RWPE1 (cell line): ENCODE results near the gene SMIM24.
A peak's percentile ranks its signal among the peaks of the same experiment; 100 is the strongest.

Experiments
- CTCF ChIA-PET: fragments of 350-600 bp; sonication (Branson Sonifier 250); formaldehyde crosslinking; extraction: SDS; loops from one replicate; lab custom pipeline; 2021; lab: Yijun Ruan, JAX
- POLR2A ChIA-PET: fragments of 400-600 bp; formaldehyde crosslinking; extraction: SDS; loops from one replicate; lab custom pipeline; 2020; ENCODE audit warnings: antibody characterized with exemption; ENCODE audit not compliant: low non-redundant PET; lab: Yijun Ruan, JAX
- DNase-seq: peaks from one replicate; pipeline ENCODE4 v3.0.0; 2012; ENCODE audit warnings: low spot score
- H3K27ac ChIP-seq: fragments of 450-650 bp; 2 replicates; pipeline ENCODE4 v1.5.1; 2017
- CTCF ChIP-seq: fragments of 450-650 bp; conservative IDR thresholded peaks from 2 replicates; pipeline ENCODE4 v1.5.1; 2017; ENCODE audit warnings: low read depth, mild to moderate bottlenecking

SMIM24 gene

DNA sequence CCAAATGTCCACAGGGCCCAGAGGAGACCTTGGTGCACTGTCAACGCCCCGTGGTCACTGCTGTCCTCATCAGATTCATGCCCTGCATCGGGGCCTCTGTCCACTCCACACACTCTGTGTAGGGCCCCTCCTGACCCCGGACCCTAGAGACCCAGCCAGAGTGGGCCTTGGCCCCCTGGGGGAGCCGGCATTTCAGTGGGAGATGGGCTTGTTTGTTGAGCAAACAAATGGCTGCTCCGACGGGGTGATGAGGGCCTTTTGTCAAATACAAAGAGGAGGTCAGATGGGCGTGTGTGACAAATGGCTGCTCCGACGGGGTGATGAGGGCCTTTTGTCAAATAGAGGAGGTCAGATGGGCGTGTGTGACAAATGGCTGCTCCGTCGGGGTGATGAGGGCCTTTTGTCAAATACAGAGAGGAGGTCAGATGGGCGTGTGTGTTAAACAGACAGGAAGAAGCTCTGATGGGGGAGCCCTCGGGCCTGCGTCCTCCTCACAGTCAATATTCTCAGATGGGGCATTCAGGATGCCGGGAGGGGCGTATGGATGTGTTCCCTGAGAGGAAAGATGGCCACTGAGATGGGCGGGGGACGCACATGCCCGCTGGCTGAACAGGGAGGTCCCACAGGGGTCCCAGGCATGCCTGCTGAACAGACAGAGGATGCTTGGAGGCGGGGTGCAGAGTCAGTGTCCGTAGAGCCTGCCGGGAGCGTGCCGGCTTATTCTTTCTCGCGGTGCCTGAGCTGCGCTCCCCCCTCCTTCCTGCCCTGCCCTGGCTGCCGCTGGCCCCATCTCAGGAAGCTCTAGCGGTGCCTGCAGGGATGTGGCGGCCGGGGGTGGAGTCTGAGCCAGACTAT lies 36.3 kb downstream of the SMIM24 start:
- peak overlapping the region; percentile 24 for H3K27ac ChIP-seq
- ChIA-PET CTCF (no interaction called here), POLR2A (no interaction called here)
- no peak for TF ChIP-seq CTCF
- no peak for DNase-seq

GRCh38 chr19:3442487-3443071 lies 37.7 kb downstream of the SMIM24 start:
- no peak for TF ChIP-seq CTCF
- CTCF ChIA-PET, result no interaction called here
- POLR2A ChIA-PET, result no interaction called here
- DNase-seq, result no peak
- peak overlapping the region; percentile 33 for H3K27ac ChIP-seq

- H3K27ac ChIP-seq, result peak overlapping the region; percentile 33
- CTCF ChIA-PET, result no interaction called here
- no peak for TF ChIP-seq CTCF
- no peak for DNase-seq
- POLR2A ChIA-PET, result no interaction called here
Observed at GRCh38 chr19:3441986-3442329, 38.4 kb downstream of the SMIM24 start.

DNA sequence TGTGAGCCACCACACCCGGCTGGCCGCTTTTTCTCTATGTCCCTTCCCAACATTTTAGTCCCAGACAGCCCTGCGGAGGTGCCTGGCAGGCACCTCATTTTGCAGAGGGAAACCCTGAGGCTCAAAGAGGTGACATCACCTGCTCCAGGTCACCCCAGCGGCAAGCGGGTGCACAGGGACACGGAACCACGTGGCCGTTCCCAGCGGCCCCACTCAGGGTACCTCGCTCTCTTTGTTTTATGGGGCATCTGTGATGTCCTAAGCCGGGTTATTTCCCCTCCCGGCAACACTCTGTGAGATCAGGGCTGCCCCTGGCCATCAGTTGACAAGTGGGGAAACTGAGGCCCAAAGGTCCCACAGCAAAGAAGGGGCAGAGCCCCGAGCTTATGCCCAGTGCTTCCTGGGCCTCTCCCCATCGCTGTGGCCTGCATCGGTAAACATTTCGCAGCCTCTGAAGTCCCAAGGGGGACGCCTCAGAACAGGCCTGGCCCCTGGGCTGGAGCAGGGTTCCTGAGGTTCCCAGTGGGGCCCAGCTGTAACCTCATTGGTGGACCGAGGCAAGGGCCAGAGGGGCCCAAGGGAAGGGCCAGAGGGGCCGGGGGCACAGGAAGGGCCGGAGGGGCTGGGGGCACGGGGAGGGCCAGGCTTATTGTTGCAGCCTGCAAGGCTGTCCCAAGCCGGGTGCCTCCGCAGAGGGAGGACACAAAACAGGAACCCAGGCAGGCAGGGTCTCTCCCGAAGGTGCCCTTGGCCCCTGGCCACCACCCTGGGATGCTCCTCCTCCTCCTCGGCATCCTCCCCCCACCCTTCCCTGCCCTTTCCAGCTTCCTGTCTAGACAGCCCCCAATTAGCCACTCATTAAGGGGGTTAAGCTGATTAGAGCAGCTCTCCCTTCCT lies 39.0 kb downstream of the SMIM24 start:
- peak overlapping the region; percentile 33 for H3K27ac ChIP-seq
- TF ChIP-seq CTCF, result no peak
- ChIA-PET POLR2A (no interaction called here), CTCF (no interaction called here)
- no peak for DNase-seq

DNA sequence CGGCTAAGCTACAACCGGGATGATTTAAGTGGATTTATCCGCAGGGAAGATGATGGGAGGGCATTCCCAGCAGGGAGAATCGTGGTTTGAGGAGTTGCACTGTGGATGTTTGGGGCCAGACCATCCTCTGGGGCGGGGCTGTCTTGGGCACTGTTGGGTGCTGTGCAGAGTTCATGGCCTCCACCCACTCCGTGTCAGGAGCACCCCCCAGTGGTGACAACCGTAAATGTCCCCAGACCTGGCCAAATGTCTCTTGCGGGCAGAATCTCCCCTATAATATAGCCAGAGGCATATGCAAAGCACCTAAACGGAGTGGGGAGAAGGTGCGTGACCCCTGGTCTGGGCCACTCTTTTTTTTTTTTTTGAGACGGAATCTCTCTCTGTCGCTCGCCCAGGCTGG lies 40.2 kb downstream of the SMIM24 start:
- CTCF ChIA-PET, result interaction anchor here (0.6 to 0.7 kb wide), 3 partner anchors 9 to 114 kb away, joined by 3 read pairs; no protein-coding TSS in a partner anchor

More for the DNA sequence above, 40.2 kb downstream of the SMIM24 start:
- no peak for DNase-seq
- peak overlapping the region; percentile 33 for H3K27ac ChIP-seq
- POLR2A ChIA-PET, result no interaction called here
- no peak; the same call in 1 of the 2 replicates for TF ChIP-seq CTCF
